ENCODE measurements around the gene CYBA. TPM values are rescaled to one million over a fixed set of nuclear protein-coding genes. Genes with fewer than 3 reads are reported as not detected.

The CYBA gene
- total and polyA plus RNA-seq, 2 of the 13 experiments (the other 11 are each of a cell fraction or from before 2014, with no cell fraction given) = 196 to 250 TPM

- TF ChIP-seq ZNF674 (CRISPR knock-in tag; IDR thresholded peaks at IDR 0.05; ENCODE audit: low read depth) = 0 out of 2 replicates have a peak, but pooled peaks have one; percentile 36
- TF ChIP-seq RBM39 (IDR thresholded peaks at IDR 0.05; ENCODE audit: low read depth, low read length, poor library complexity, severe bottlenecking) = no peak
- no peak for TF ChIP-seq SPEN (CRISPR knock-in tag; IDR thresholded peaks at IDR 0.05; ENCODE audit: low read depth)
- TF ChIP-seq ZBTB37 (CRISPR knock-in tag; IDR thresholded peaks at IDR 0.05) = 0 out of 2 replicates have a peak, but pooled peaks have one; percentile 27
- peak; percentile 79 for TF ChIP-seq ARID4A (CRISPR knock-in tag; IDR thresholded peaks at IDR 0.05; ENCODE audit: borderline replicate concordance)
- no peak for TF ChIP-seq SRSF4 (IDR thresholded peaks at IDR 0.05; ENCODE audit: low read depth, low read length, poor library complexity, severe bottlenecking)
- TF ChIP-seq MATR3 (CRISPR knock-in tag; IDR thresholded peaks at IDR 0.05) = no peak
- no peak; the same call in 1 of the 2 replicates for TF ChIP-seq DRAP1 (CRISPR knock-in tag; IDR thresholded peaks at IDR 0.05)
- TF ChIP-seq ARHGAP35 (CRISPR knock-in tag; IDR thresholded peaks at IDR 0.05; ENCODE audit: borderline replicate concordance) = peak; percentile 76
- TF ChIP-seq, protein P1, sequence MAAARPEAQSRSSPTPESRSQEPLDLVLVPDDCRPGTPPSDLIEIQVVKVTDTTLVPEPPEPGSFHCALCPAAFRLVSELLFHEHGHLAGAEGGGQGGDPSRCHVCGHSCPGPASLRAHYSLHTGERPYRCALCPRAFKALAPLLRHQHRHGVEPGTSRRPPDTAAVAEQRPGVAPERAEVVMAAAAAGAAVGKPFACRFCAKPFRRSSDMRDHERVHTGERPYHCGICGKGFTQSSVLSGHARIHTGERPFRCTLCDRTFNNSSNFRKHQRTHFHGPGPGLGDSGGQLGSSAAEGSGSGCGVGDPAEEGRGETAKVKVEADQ (CRISPR knock-in tag; IDR thresholded peaks at IDR 0.05; ENCODE audit: borderline replicate concordance) = no peak
- no peak for TF ChIP-seq ZNF430 (CRISPR knock-in tag; IDR thresholded peaks at IDR 0.05)
- TF ChIP-seq ARNTL (CRISPR knock-in tag; IDR thresholded peaks at IDR 0.05) = peak; percentile 14; the same call in 1 of the 2 replicates
- no peak for TF ChIP-seq MAFG (CRISPR knock-in tag; IDR thresholded peaks at IDR 0.05)
- TF ChIP-seq, protein P2, sequence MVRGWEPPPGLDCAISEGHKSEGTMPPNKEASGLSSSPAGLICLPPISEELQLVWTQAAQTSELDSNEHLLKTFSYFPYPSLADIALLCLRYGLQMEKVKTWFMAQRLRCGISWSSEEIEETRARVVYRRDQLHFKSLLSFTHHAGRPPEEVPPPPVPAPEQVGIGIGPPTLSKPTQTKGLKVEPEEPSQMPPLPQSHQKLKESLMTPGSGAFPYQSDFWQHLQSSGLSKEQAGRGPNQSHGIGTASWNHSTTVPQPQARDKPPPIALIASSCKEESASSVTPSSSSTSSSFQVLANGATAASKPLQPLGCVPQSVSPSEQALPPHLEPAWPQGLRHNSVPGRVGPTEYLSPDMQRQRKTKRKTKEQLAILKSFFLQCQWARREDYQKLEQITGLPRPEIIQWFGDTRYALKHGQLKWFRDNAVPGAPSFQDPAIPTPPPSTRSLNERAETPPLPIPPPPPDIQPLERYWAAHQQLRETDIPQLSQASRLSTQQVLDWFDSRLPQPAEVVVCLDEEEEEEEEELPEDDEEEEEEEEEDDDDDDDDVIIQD (CRISPR knock-in tag; IDR thresholded peaks at IDR 0.05; ENCODE audit: low read depth) = 0 out of 2 replicates have a peak, but pooled peaks have one; percentile 50
These were observed 35.8 kb upstream of the CYBA start, which contains the start of gene SNAI3 (continued) for GRCh38 chr16:88686439-88687253.
